Thyroid gland (tissue), 4 donors: Measurements from ENCODE around the gene TOE1. TPM values are rescaled to one million over a fixed set of nuclear protein-coding genes. Genes with fewer than 3 reads are reported as not detected.

Experiments
- DNase-seq, 2 donors: peaks; one replicate each; pipeline ENCODE4 v3.0.0-alpha.2; 2019
- H3K27ac ChIP-seq, 3 donors: fragments of 200-600 bp; sonication (generic); 1 replicate in 2 of 3; 2 replicates in 1 of 3; pipeline ENCODE4 v1.5.1; 2016 to 2019; ENCODE audit warnings: mild to moderate bottlenecking in 1 of 3, moderate library complexity in 1 of 3
- H3K27me3 ChIP-seq: fragments of 200-600 bp; sonication (generic); one replicate; pipeline ENCODE4 v1.5.1; 2019
- H3K36me3 ChIP-seq, 2 donors: fragments of 200-600 bp; sonication (generic); one replicate each; pipeline ENCODE4 v1.5.1; 2016 to 2019
- H3K4me1 ChIP-seq, 2 donors: fragments of 200-600 bp; sonication (generic); one replicate each; pipeline ENCODE4 v1.5.1; 2017 to 2019
- H3K4me3 ChIP-seq, 3 donors: fragments of 200-600 bp; sonication (generic); replicated peaks in 1 of 3; 1 replicate in 2 of 3; 2 replicates in 1 of 3; pipeline ENCODE4 v1.5.1; 2016; ENCODE audit warnings: mild to moderate bottlenecking in 1 of 3
- H3K9me3 ChIP-seq: fragments of 200-600 bp; sonication (generic); one replicate; pipeline ENCODE4 v1.5.1; 2017
- POLR2A ChIP-seq, 2 donors: fragments of 450-650 bp; IDR thresholded peaks; one replicate each; pipeline ENCODE4 v1.6.1; 2017; ENCODE audit warnings: antibody characterized with exemption in 2 of 2, mild to moderate bottlenecking in 2 of 2, moderate library complexity in 1 of 2
- WGBS, 2 donors: methylation state at CpG; one replicate each; pipeline ENCODE4 v1.1.5; 2017; 5-methylcytosine and 5-hydroxymethylcytosine counted together
- intact Hi-C: fragments of 100-400 bp; cut with DNase I; formaldehyde crosslinking; loops from one replicate; pipeline ENCODE4 v1.15.1; 2023
- total RNA-seq, 4 donors: library from RNA; depleted of rRNA; stranded (reverse); fragments of >200 nt; gene quantifications; one replicate each; pipeline ENCODE4 v1.2.3, GENCODE V29; 2016
- TF ChIP-seq, protein P1 (sequence below), 6 experiments: fragments of 200-600 bp in 3 of 6; fragments of 450-650 bp in 3 of 6; sonication (generic) in 3 of 6; IDR thresholded peaks; one replicate each; pipeline ENCODE4 v1.5.1; 2016 to 2019; ENCODE audit warnings: antibody characterized with exemption in 6 of 6, mild to moderate bottlenecking in 2 of 6, inconsistent platforms in 1 of 6, moderate library complexity in 1 of 6

Gene TOE1
- total RNA-seq, 4 donors from 2014 or later, result 15.7 to 19.8 (median 17.8) TPM

- Histone ChIP-seq H3K4me3 (peak overlapping the region; percentile 16 to 49 (median 47)), H3K27ac (peak overlapping the region; percentile 85 to 88 (median 86)), H3K9me3 (no peaks in the 10 kb centered on the region), H3K4me1 (peaks cover 8 to 15% of the 10 kb centered on the region in 2 donors), H3K36me3 (no peaks in the 10 kb centered on the region), H3K27me3 (no peaks in the 10 kb centered on the region)
- 23 to 42% methylated on average over 8 to 15 of the region's 15 CpGs for WGBS, 2 donors
- intact Hi-C loops, result loop anchor here (5.0 kb wide), 1 partner anchor 188 kb away; the partner anchor contains the start of gene TESK2
- peak; percentile 64 to 70 for DNase-seq
- no peak for TF ChIP-seq POLR2A (IDR thresholded peaks at IDR 0.05)
- TF ChIP-seq, protein P1, sequence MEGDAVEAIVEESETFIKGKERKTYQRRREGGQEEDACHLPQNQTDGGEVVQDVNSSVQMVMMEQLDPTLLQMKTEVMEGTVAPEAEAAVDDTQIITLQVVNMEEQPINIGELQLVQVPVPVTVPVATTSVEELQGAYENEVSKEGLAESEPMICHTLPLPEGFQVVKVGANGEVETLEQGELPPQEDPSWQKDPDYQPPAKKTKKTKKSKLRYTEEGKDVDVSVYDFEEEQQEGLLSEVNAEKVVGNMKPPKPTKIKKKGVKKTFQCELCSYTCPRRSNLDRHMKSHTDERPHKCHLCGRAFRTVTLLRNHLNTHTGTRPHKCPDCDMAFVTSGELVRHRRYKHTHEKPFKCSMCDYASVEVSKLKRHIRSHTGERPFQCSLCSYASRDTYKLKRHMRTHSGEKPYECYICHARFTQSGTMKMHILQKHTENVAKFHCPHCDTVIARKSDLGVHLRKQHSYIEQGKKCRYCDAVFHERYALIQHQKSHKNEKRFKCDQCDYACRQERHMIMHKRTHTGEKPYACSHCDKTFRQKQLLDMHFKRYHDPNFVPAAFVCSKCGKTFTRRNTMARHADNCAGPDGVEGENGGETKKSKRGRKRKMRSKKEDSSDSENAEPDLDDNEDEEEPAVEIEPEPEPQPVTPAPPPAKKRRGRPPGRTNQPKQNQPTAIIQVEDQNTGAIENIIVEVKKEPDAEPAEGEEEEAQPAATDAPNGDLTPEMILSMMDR (IDR thresholded peaks at IDR 0.05), result no peak
These were observed 35.5 kb upstream of the TOE1 start for GRCh38 chr1:45304311-45305081.

GRCh38 chr1:45305231-45305630 lies 34.7 kb upstream of the TOE1 start:
- WGBS, 2 donors, result 90 to 92% methylated on average over 10 of the region's 10 CpGs
- Histone ChIP-seq H3K36me3 (no peaks in the 10 kb centered on the region), H3K9me3 (no peaks in the 10 kb centered on the region), H3K27ac (peak overlapping the region in 1 of 3 donors; percentile 85), H3K4me3 (no peak overlapping the region), H3K27me3 (no peaks in the 10 kb centered on the region), H3K4me1 (peaks cover 8 to 13% of the 10 kb centered on the region in 2 donors)
- intact Hi-C loops, result no loop called here
- TF ChIP-seq POLR2A (IDR thresholded peaks at IDR 0.05), result no peak
- TF ChIP-seq, protein P1 (IDR thresholded peaks at IDR 0.05), result no peak
- DNase-seq, result no peak

DNA sequence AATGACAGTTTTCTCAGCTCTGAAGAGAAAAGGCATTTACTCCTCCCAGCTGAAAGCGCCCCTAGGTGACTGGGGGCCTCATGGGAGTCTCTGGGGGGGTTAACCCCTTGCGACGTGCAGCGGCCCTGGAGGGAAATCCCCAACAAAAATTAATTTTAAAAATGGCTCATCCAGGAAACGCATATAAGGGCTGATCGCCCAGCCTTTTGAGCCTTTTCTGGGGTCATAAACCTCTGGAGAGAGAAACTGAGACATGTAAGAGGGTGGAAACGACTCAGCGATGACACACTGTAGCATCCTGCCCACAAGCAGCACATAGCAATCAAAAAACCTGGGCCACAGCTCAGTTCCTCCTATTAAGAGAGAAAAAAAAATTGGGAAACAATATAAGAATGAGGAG lies 33.7 kb upstream of the TOE1 start:
- Histone ChIP-seq H3K4me3 (no peak overlapping the region), H3K36me3 (no peaks in the 10 kb centered on the region), H3K9me3 (no peaks in the 10 kb centered on the region), H3K4me1 (peaks cover 8 to 9% of the 10 kb centered on the region in 2 donors), H3K27me3 (no peaks in the 10 kb centered on the region), H3K27ac (no peak overlapping the region)
- WGBS, 2 donors, result 58 to 69% methylated on average over 8 of the region's 8 CpGs
- no peak for DNase-seq
- no peak for TF ChIP-seq POLR2A (IDR thresholded peaks at IDR 0.05)
- intact Hi-C loops, result no loop called here

- WGBS, 2 donors, result 82 to 84% methylated on average over 3 of the region's 3 CpGs
- intact Hi-C loops, result no loop called here
- H3K9me3 ChIP-seq, result no peaks in the 10 kb centered on the region
These were observed 33.1 kb upstream of the TOE1 start for GRCh38 chr1:45306905-45307304.

GRCh38 chr1:45314266-45314665 lies 25.7 kb upstream of the TOE1 start:
- 89 to 90% methylated on average over 3 of the region's 3 CpGs for WGBS, 2 donors
- TF ChIP-seq POLR2A (IDR thresholded peaks at IDR 0.05), result no peak
- TF ChIP-seq, protein P1 (IDR thresholded peaks at IDR 0.05), result no peak

More at GRCh38 chr1:45306905-45307304, 33.1 kb upstream of the TOE1 start:
- no peak overlapping the region for H3K27ac ChIP-seq
- no peaks in the 10 kb centered on the region for H3K27me3 ChIP-seq
- H3K36me3 ChIP-seq, result no peaks in the 10 kb centered on the region
- H3K4me3 ChIP-seq, result no peak overlapping the region
- no peak for DNase-seq
- peaks cover 8 to 9% of the 10 kb centered on the region in 2 donors for H3K4me1 ChIP-seq
- TF ChIP-seq, protein P1 (IDR thresholded peaks at IDR 0.05), result no peak
- TF ChIP-seq POLR2A (IDR thresholded peaks at IDR 0.05), result no peak

More at GRCh38 chr1:45314266-45314665, 25.7 kb upstream of the TOE1 start:
- no peak overlapping the region for H3K4me3 ChIP-seq
- DNase-seq, result no peak
- H3K9me3 ChIP-seq, result no peaks in the 10 kb centered on the region
- intact Hi-C loops, result no loop called here
- H3K36me3 ChIP-seq, result no peaks in the 10 kb centered on the region
- no peak overlapping the region for H3K27ac ChIP-seq
- no peaks in the 10 kb centered on the region for H3K4me1 ChIP-seq
- no peaks in the 10 kb centered on the region for H3K27me3 ChIP-seq
